ENCODE data around the gene POLE.

Gene POLE

GRCh38 chr12:132675757-132676432, 11.2 kb downstream of the POLE start:
- no peak for DNase-seq

GRCh38 chr12:132674561-132674960, 12.6 kb downstream of the POLE start:
- DNase-seq = no peak

- no peak for DNase-seq
Observed at GRCh38 chr12:132673288-132674179, 13.6 kb downstream of the POLE start.

GRCh38 chr12:132672678-132673077, 14.5 kb downstream of the POLE start:
- DNase-seq = no peak

- no peak for DNase-seq
Observed at GRCh38 chr12:132672116-132672515, 15.0 kb downstream of the POLE start.

- no peak for DNase-seq
Observed at GRCh38 chr12:132669166-132669879, 17.8 kb downstream of the POLE start.

- DNase-seq = no peak
Observed at GRCh38 chr12:132668191-132669088, 18.7 kb downstream of the POLE start.

- DNase-seq = no peak
Observed at GRCh38 chr12:132665794-132666193, 21.3 kb downstream of the POLE start.

- DNase-seq = no peak
Observed at GRCh38 chr12:132665149-132665491, 22.0 kb downstream of the POLE start.

GRCh38 chr12:132664206-132665148, 22.7 kb downstream of the POLE start:
- DNase-seq = no peak

GRCh38 chr12:132662901-132663755, 24.0 kb downstream of the POLE start:
- no peak for DNase-seq

GRCh38 chr12:132661972-132662371, 25.2 kb downstream of the POLE start:
- no peak for DNase-seq

GRCh38 chr12:132660996-132661395, 26.1 kb downstream of the POLE start:
- no peak for DNase-seq

GRCh38 chr12:132660052-132660451, 27.1 kb downstream of the POLE start:
- no peak for DNase-seq

- DNase-seq = no peak
Observed at GRCh38 chr12:132659146-132659545, 28.0 kb downstream of the POLE start.

GRCh38 chr12:132658149-132658894, 28.8 kb downstream of the POLE start:
- no peak for DNase-seq

GRCh38 chr12:132657004-132657727, 30.0 kb downstream of the POLE start:
- no peak for DNase-seq

- DNase-seq = no peak
Observed at GRCh38 chr12:132653567-132654290, 33.4 kb downstream of the POLE start.
